GM19438 (cell line): Measurements from ENCODE around the gene TMCO4.
"Not testable (repeated sequence)": the region's sequence is repeated elsewhere in the genome, so short reads cannot be mapped to it uniquely, and the experiment has no call there.

ENCODE experiments used
- ATAC-seq: cut with Tn5 transposase; IDR thresholded peaks from one replicate; pipeline ENCODE4 v1.9.1; 2021; ENCODE audit warnings: low read depth; ENCODE audit not compliant: unreplicated experiment

TMCO4 gene

DNA sequence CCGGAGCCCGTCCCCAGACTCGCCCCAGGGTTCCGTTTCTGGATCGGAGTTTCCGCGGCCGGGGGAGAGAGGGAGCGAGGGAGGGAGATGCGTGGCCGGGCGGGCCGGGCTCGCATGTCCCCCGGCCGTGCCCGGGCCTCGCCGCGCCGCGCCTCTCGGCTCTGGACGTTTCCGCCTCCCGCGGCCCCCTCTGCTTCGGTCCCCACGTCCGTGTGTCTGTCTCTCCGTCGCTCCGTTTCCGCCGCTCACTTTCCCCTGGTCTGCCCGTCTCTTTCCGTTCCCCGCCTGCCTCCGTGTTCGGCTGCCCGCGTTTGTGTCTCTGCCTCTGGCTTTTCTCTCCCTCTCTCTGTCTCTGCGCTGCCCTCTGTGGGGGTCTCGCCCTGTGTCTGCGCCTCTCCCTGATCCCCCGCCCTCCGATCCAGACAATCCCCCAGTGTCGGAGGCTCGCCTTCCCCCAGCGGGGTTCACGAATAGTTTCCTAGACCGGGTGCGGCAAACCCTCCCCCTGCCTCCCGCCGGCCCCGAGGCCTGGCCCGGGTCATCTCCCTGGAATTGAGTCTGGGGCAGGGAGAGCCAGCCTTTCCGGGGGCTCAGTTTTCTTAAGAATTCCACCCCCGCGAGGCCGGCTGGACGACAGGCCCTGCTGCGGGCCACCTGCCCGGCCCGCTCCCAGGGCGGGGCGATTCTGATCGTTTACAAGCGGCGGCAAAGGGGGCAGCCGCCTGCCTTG is 154.9 kb downstream of the TMCO4 start:
- ATAC-seq = no peak

DNA sequence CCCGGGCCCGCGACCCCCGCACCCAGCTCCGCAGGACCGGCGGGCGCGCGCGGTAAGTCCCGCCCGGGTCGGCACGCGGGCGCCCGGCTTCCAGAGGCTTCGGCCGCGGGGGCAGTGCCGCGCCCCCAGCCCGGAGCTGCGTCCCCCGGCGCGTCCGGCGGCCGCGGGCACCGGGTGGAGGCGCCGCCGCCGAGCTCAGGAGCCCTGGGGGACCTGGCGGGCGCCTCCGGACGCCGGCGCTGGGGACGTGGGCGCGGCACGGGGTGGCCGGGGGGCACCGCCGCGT is 155.4 kb downstream of the TMCO4 start:
- ATAC-seq = no peak

DNA sequence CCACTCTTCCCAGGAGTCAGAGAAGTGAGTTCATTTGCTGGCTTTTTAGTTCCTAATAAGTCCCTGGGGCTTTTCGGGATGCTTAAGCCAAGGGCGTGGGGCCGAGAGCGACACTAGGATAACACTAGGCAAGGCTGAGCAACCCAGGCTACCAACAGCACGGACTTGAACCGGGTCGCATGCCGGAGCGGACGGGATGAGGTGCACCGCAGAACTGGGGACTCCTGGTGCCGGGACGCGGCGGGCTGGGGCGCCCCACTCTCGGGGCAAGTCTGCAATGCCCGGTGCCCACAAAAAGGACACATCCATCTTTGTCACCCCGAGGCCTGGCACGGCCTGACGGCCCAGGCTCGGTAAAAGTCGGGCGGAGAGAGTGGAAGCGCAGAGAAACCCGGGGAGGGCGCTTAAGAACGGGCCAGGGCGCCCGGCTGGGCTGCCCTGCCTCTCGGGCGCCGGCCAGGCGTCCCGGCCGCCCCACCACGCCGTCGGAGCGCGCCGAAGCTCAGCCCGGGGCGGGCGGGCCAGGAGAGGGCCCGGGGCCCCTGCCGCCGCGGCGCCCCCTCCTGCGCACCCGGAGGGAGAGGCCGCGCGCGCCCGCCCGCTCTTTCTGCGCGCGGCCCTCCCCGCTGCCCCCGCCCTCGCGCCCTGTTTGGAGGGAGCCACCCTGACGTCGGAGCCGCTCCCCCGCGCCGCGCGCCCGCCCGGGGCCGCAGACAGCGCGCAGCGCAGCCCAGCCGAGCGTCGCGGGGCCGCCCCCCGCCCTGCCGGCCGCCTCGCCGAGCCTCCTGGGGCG is 155.9 kb downstream of the TMCO4 start, which contains the start of gene NBL1:
TSS of gene NBL1 (plus strand) at position 710 of the 793 bp plus-strand sequence. CDS start 10,720 bp downstream, outside the sequence.
- ATAC-seq = no peak

DNA sequence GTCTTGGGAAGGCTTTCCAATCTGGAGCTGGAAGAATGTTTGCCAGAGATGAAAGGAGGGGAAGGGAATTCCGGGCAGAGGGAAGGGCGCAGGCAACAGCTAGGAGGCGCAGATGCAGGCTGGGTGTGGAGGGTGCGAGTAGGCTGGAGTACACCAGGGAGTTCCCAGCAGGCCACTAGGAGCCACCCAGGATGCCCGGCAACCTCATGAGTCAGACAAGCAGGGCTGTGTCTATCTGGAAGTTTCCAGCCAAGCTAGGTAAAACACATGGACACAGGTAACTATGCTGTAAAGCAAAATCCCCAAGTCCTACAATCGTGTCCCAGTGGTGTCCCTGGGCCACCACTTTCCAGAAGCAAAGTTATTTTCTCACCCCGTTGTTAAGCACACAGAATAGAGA is 156.6 kb downstream of the TMCO4 start:
- ATAC-seq = no peak

DNA sequence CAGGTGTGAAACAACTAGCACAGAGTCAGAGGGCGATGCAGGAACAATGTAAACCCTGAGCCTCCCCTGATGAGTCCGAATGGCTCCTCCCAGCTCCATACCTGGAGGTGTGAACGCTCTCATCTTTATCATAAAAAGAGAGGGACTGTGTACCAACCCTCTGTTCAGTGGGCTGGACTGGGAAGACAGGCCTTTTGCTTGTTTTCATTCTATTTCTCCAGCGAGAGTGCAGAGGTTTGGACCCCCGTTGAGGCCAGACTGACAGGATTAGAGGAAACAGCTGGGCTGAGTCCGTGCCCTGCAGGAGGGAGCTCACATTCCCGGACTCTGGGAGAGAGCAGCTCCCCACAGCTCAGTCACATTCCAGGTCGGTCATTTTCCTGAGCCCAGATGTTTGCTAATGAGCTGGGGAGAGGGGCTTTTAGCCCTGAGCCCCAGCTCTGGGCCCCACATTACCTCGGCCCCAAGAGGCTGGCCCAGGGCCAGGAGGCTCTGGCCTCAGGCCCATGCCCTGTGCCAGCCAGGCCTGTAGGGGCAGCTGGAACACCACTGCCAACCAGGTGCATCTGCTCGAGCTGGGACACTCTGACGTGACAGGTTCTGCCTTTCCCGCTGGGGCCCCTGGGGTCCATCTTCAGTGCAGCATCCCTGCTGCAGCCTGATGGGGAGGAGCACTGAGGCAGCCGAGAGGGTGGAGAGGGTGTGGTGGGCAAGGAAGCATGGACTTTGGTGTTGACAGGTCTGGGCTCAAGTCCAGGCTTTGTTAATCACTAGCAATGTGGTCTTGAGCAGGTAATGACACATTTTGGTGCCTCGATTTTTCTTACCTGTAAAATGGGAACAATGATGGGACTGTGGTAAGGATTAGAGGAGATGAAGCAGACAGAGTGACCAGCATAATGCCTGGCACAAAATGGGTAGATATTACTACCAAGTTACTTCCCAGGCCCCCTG is 159.1 kb downstream of the TMCO4 start:
- no peak for ATAC-seq

DNA sequence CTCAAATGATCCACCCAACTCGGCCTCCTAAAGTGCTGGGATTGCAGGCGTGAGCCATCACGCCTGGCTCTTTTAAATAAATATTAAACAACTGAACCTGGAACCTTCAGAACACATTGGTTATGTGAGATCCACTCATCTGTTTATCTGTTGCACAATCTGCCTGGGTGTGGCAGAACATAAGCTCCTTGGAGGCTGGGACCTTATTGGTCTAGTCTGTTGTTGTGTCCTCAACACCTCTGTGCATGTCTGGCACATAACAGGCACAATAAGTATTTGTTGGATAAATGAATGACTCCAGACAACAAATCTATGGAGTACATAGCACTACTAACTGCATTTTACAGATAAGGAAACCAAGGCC is 159.7 kb downstream of the TMCO4 start:
- ATAC-seq = no peak

DNA sequence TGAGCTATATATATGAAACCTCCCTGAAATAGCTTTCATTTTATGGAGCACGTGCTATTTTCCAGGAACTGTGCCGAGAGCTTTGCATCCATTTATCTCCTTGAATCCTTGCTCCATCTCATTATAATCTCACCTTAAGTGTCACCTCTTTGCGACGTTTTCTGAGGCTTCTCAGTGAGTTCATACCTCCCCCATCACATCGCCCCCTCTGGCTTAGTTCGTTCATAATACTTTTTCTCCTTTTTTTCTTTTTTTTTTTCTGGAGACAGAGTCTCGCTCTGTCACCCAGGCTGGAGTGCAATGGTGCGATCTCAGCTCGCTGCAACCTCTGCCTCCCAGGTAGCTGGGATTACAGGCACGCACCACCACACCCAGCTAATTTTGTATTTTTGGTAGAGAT is 160.5 kb downstream of the TMCO4 start:
- not testable (repeated sequence) for ATAC-seq

DNA sequence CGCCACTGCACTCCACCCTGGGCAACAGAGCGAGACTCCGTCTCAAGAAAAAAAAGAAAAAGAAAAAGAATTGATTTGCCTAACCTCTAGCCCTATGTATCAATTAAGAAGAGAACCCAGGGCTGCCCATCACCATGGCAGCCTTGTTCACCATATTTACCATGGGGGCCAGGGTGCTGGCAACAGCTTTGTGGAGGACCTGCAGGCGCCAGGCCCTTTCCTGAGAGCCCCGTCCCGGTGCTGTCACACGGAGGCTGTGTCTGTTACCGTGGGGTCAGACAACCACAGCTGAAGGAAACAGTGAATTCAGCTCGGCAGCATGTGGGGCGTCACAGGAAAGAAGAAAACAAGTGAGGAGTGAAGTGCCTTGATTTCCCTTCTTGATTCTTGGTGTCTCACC is 162.1 kb downstream of the TMCO4 start:
- no peak for ATAC-seq

DNA sequence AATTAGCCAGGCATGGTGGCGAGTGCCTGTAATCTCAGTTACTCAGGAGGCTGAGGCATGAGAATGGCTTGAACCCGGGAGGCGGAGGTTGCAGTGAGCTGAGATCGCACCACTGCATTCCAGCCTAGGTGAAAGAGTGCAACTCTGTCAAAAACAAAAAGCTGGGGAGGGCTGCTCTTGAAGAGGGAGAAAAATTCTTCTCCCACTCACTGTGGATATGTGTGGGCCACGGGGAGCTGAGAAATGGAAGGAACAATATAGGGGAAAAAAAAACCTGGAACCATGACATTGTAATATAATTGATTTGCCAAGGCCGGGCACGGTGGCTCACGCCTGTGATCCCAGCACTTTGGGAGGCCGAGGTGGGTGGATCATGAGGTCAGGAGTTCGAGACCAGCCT is 163.0 kb downstream of the TMCO4 start:
- ATAC-seq = not testable (repeated sequence)

DNA sequence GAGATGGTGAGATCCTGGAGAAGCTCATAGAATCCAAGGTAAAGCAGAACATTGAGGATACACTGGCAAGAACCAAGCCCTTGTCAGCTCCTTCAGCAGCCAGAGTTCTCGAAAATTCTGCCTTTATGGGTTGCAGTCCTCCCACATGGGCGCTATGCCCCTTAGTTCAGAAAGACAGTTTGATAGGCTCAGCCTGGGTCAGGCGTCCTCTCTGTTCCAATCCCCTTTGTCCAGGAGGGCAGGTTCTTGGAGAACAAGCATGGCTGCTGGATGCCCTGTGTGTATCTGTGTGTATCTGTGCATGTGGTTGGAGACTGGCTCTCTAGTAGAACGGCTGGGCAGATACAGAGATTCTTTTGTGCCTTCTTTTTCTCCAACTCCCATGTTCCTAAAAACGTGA is 163.7 kb downstream of the TMCO4 start:
- no peak for ATAC-seq

DNA sequence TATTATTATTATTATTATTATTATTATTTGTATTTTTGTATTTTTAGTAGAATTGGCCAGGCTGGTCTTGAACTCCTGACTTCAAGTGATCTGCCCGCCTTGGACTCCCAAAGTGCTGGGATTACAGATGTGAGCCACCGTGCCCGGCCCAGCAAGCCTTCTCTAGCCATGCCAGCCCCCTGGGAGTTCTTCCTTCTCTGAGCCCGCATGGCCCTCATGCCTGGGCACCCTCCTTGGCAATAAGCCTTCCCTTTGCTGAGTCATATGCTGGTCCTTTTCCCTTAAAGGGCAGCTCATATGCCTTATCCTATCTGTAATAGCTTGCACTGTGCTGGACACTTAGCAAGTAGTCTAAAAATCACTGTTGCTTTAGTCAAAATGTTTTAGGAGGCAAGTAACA is 164.1 kb downstream of the TMCO4 start:
- ATAC-seq = no peak

DNA sequence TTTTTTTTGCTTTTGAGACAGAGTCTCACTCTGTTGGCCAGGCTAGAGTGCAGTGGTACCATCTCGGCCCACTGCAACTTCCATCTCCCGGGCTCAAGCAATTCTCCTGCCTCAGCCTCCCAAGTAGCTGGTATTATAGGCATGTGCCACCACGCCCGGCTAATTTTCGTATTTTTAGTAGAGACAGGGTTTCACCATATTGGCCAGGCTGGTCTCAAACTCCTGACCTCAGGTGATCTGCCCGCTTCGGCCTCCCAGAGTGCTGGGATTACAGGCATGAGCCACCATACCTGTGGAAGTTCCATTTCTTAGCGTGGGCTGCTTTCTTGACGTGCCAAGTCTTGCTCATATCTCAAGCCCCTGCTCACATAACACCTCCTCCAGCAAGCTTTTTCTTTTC is 164.7 kb downstream of the TMCO4 start:
- ATAC-seq = not testable (repeated sequence)

DNA sequence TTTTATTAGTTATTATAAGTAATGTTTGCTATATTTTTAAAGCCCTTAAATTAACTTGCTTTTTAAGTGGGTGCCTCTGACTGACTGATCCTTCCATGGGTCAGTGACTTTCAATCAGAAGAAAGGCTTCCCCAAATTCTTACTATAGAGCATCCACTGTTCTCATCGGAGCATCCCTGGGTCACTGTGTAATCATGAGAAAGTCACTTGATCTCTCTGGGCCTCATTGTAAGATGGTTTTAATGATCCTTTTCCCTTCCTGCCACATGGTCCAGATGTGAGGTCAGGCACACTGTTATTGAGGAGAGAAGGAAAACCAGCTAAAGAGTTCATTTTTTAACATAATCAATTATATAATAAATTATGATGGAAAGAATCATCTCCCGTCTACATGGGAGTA is 166.6 kb downstream of the TMCO4 start:
- no peak for ATAC-seq
